ENCODE measurements around the gene CALML6. TPM values are rescaled to one million over a fixed set of nuclear protein-coding genes. Genes with fewer than 3 reads are reported as not detected.
A peak's percentile ranks its signal among the peaks of the same experiment; 100 is the strongest.

CALML6 gene
- total RNA-seq, 4 donors from 2014 or later: 0.57 TPM; not detected in 3

- Histone ChIP-seq H3K4me3 (no peak overlapping the region), H3K36me3 (no peaks in the 10 kb centered on the region), H3K4me1 (peaks cover 8 to 21% (median 9%) of the 10 kb centered on the region in 3 donors), H3K27me3 (peaks cover 0 to 72% (median 0%) of the 10 kb centered on the region in 4 donors), H3K27ac (no peak overlapping the region), H3K9me3 (no peaks in the 10 kb centered on the region)
- TF ChIP-seq POLR2A (IDR thresholded peaks at IDR 0.05) (no peak), CTCF (IDR thresholded peaks at IDR 0.05) (no peak)
- intact Hi-C loops (cut with DNase I): no loop called here
- 69 to 77% methylated on average over 14 to 15 of the region's 19 CpGs for WGBS, 2 donors
- DNase-seq: no peak
These were observed 26.3 kb downstream of the CALML6 start for GRCh38 chr1:1941211-1941841.

GRCh38 chr1:1941868-1942752 lies 27.1 kb downstream of the CALML6 start:
- H3K27me3 ChIP-seq: peaks cover 0 to 72% (median 0%) of the 10 kb centered on the region in 4 donors
- no peak overlapping the region for H3K27ac ChIP-seq
- no peaks in the 10 kb centered on the region for H3K9me3 ChIP-seq
- no peaks in the 10 kb centered on the region for H3K36me3 ChIP-seq
- H3K4me3 ChIP-seq: no peak overlapping the region
- peaks cover 8 to 26% (median 9%) of the 10 kb centered on the region in 3 donors for H3K4me1 ChIP-seq
- intact Hi-C loops (cut with DNase I): no loop called here
- TF ChIP-seq CTCF (IDR thresholded peaks at IDR 0.05): no peak
- no peak for TF ChIP-seq POLR2A (IDR thresholded peaks at IDR 0.05)
- no peak for DNase-seq
- 66 to 74% methylated on average over 10 to 17 of the region's 39 CpGs for WGBS, 2 donors

GRCh38 chr1:1942753-1943656 lies 27.9 kb downstream of the CALML6 start:
- Histone ChIP-seq H3K27ac (no peak overlapping the region), H3K27me3 (peaks cover 0 to 78% (median 0%) of the 10 kb centered on the region in 4 donors), H3K36me3 (no peaks in the 10 kb centered on the region), H3K9me3 (no peaks in the 10 kb centered on the region), H3K4me3 (peak overlapping the region in 2 of 4 donors; percentile 9 to 16), H3K4me1 (peaks cover 8 to 26% (median 9%) of the 10 kb centered on the region in 3 donors)
- 54% methylated on average over 13 of the region's 45 CpGs; no CpG with 5 or more reads in 1 of the 2 donors for WGBS, 2 donors
- DNase-seq: no peak
- TF ChIP-seq POLR2A (IDR thresholded peaks at IDR 0.05): no peak
- no peak for TF ChIP-seq CTCF (IDR thresholded peaks at IDR 0.05)
- intact Hi-C loops (cut with DNase I): no loop called here

- no peak for TF ChIP-seq POLR2A (IDR thresholded peaks at IDR 0.05)
- peak; percentile 73 to 88 (median 80) for TF ChIP-seq CTCF (IDR thresholded peaks at IDR 0.05)
- intact Hi-C loops (cut with DNase I): no loop called here
- WGBS, 2 donors: 24 to 38% methylated on average over 7 to 10 of the region's 37 CpGs
These were observed 28.9 kb downstream of the CALML6 start for GRCh38 chr1:1943834-1944570.

More at GRCh38 chr1:1943834-1944570, 28.9 kb downstream of the CALML6 start:
- Histone ChIP-seq H3K4me3 (peak overlapping the region in 1 of 4 donors; percentile 43), H3K4me1 (peaks cover 8 to 26% (median 9%) of the 10 kb centered on the region in 3 donors), H3K27me3 (peaks cover 0 to 76% (median 0%) of the 10 kb centered on the region in 4 donors), H3K36me3 (no peaks in the 10 kb centered on the region), H3K9me3 (no peaks in the 10 kb centered on the region), H3K27ac (no peak overlapping the region)
- DNase-seq: no peak
